Suppressor macrophage (primary cell): ENCODE data around the gene AKT1.
A peak's percentile ranks its signal among the peaks of the same experiment; 100 is the strongest.

ENCODE experiments used
- DNase-seq, 4 experiments: peaks; one replicate each; pipeline ENCODE4 v3.0.0-alpha.2; 2020 to 2022

AKT1 gene

GRCh38 chr14:104799244-104800014 lies 3.9 kb upstream of the AKT1 start:
- DNase-seq, result no peak

- no peak for DNase-seq
Observed at GRCh38 chr14:104798300-104799243, 3.0 kb upstream of the AKT1 start.

GRCh38 chr14:104797115-104798044 lies 1.8 kb upstream of the AKT1 start:
- DNase-seq, result peak; percentile 38 to 70 (median 62)

GRCh38 chr14:104796687-104797081 lies 1.1 kb upstream of the AKT1 start:
- DNase-seq, result no peak

- DNase-seq, result peak; percentile 38 to 87 (median 64)
Observed at GRCh38 chr14:104795781-104796686, 486 bp upstream of the AKT1 start.

GRCh38 chr14:104794631-104794992 lies 936 bp downstream of the AKT1 start:
- peak; percentile 21 to 62 (median 39) for DNase-seq

GRCh38 chr14:104794099-104794498 lies 1.4 kb downstream of the AKT1 start:
- peak; percentile 40 to 71 (median 60) for DNase-seq

GRCh38 chr14:104793703-104793959 lies 1.9 kb downstream of the AKT1 start:
- no peak for DNase-seq

- DNase-seq, result no peak
Observed at GRCh38 chr14:104792945-104793702, 2.4 kb downstream of the AKT1 start.

GRCh38 chr14:104792101-104792884 lies 3.3 kb downstream of the AKT1 start:
- DNase-seq, result no peak

- DNase-seq, result no peak
Observed at GRCh38 chr14:104791425-104791824, 4.1 kb downstream of the AKT1 start.

GRCh38 chr14:104789752-104790743 lies 5.5 kb downstream of the AKT1 start:
- DNase-seq, result no peak

GRCh38 chr14:104788873-104789663 lies 6.5 kb downstream of the AKT1 start:
- DNase-seq, result peak in 3 of 4 experiments; percentile 32 to 73 (median 56)

GRCh38 chr14:104788161-104788818 lies 7.3 kb downstream of the AKT1 start:
- no peak for DNase-seq

- peak; percentile 78 to 90 (median 88) for DNase-seq
Observed at GRCh38 chr14:104787736-104788135, 7.8 kb downstream of the AKT1 start.

- DNase-seq, result peak in 3 of 4 experiments; percentile 17 to 40 (median 37)
Observed at GRCh38 chr14:104786726-104787675, 8.5 kb downstream of the AKT1 start.
